H1 (cell line): Measurements from ENCODE around the gene PDCD7. TPM values are rescaled to one million over a fixed set of nuclear protein-coding genes. Genes with fewer than 3 reads are reported as not detected.

Source experiments
- CTCF ChIA-PET: fragments of 300-600 bp; sonication (Branson Sonifier 250); formaldehyde crosslinking; loops from one replicate; lab custom pipeline; 2021; ENCODE audit not compliant: partially characterized antibody; lab: Charles Lee
- POLR2A ChIA-PET: fragments of 300-600 bp; sonication (Branson Sonifier 250); formaldehyde crosslinking; loops from one replicate; lab custom pipeline; 2021; ENCODE audit warnings: inconsistent platforms; ENCODE audit not compliant: partially characterized antibody; lab: Charles Lee
- DNase-seq, 2 experiments: peaks; one replicate each; pipeline versions ENCODE4 v3.0.0 to v3.0.0-alpha.2; 2010 to 2022; ENCODE audit warnings: low spot score in 2 of 2, low read depth in 1 of 2, mixed read lengths in 1 of 2
- FAIRE-seq: peaks from 2 replicates; lab custom pipeline; 2011; peaks lifted over from hg19 to GRCh38; lab: Jason Lieb, UNC
- H2AFZ ChIP-seq: 2 replicates; pipeline ENCODE4 v1.8.1; 2012; ENCODE audit warnings: low read length, inconsistent platforms
- H2AK5ac ChIP-seq: 2 replicates; pipeline ENCODE4 v1.6.1; 2013; ENCODE audit warnings: low read depth, low read length
- H2BK120ac ChIP-seq: replicated peaks from 2 replicates; pipeline ENCODE3; 2013; ENCODE audit warnings: low read depth, low read length, inconsistent platforms
- H2BK12ac ChIP-seq: 2 replicates; pipeline ENCODE4 v1.6.1; 2013; ENCODE audit warnings: low read depth, low read length
- H2BK15ac ChIP-seq: 2 replicates; pipeline ENCODE4 v1.6.1; 2013; ENCODE audit warnings: low read length
- H2BK20ac ChIP-seq: 2 replicates; pipeline ENCODE4 v1.6.1; 2013; ENCODE audit warnings: low read length
- H2BK5ac ChIP-seq: 2 replicates; pipeline ENCODE4 v1.6.1; 2013; ENCODE audit warnings: low read depth, low read length
- H3K14ac ChIP-seq: 2 replicates; pipeline ENCODE4 v1.6.1; 2013; ENCODE audit warnings: inconsistent platforms; ENCODE audit not compliant: insufficient read length
- H3K18ac ChIP-seq: 2 replicates; pipeline ENCODE4 v1.6.1; 2013; ENCODE audit warnings: low read length; ENCODE audit errors: extremely low read depth
- H3K23ac ChIP-seq: 2 replicates; pipeline ENCODE4 v1.6.1; 2013; ENCODE audit warnings: inconsistent platforms; ENCODE audit not compliant: insufficient read length
- H3K23me2 ChIP-seq: 2 replicates; pipeline ENCODE4 v1.6.1; 2013; ENCODE audit warnings: low read depth, low read length
- H3K27ac ChIP-seq: 2 replicates; pipeline ENCODE4 v1.6.1; 2011; ENCODE audit warnings: low read depth, low read length, inconsistent platforms
- H3K27me3 ChIP-seq, 4 experiments: replicated peaks in 1 of 4; 1 replicate in 1 of 4; 2 replicates in 3 of 4; pipeline versions ENCODE4 v1.6.1 to v1.8.1; 2011 to 2013; ENCODE audit warnings: low read length in 3 of 4, mild to moderate bottlenecking in 3 of 4, inconsistent platforms in 2 of 4, mixed read lengths in 2 of 4, moderate library complexity in 1 of 4; ENCODE audit not compliant: control insufficient read depth in 3 of 4, insufficient read depth in 3 of 4; ENCODE audit errors: extremely low read depth in 1 of 4
- H3K36me3 ChIP-seq, 4 experiments: 2 replicates each; pipeline versions ENCODE4 v1.6.1 to v1.8.1; 2011 to 2013; ENCODE audit warnings: mild to moderate bottlenecking in 4 of 4, low read length in 3 of 4, moderate library complexity in 2 of 4, control low read depth in 1 of 4, inconsistent platforms in 1 of 4; ENCODE audit not compliant: insufficient read depth in 4 of 4, control insufficient read depth in 2 of 4
- H3K4ac ChIP-seq: replicated peaks from 2 replicates; pipeline ENCODE3; 2013; ENCODE audit warnings: low read length, low read depth, mixed read lengths, inconsistent platforms; ENCODE audit not compliant: insufficient read length
- H3K4me1 ChIP-seq, 4 experiments: replicated peaks in 1 of 4; 1 replicate in 1 of 4; 2 replicates in 3 of 4; pipeline versions ENCODE4 v1.6.1 to v1.8.1; 2011 to 2013; ENCODE audit warnings: low read length in 3 of 4, inconsistent platforms in 2 of 4, mixed read lengths in 1 of 4; ENCODE audit not compliant: insufficient read depth in 4 of 4, control insufficient read depth in 3 of 4
- H3K4me2 ChIP-seq, 2 experiments: 2 replicates each; pipeline versions ENCODE4 v1.6.1 to v1.8.1; 2011 to 2013; ENCODE audit warnings: low read depth in 2 of 2, low read length in 2 of 2, control low read depth in 1 of 2, inconsistent platforms in 1 of 2, mild to moderate bottlenecking in 1 of 2; ENCODE audit not compliant: insufficient read depth in 1 of 2
- H3K4me3 ChIP-seq, 4 experiments: fragments of 200-600, 300-600 bp in 1 of 4; sonication (generic), shearing (Covaris generic), sonication (Bioruptor Twin) in 1 of 4; 2 replicates each; pipeline versions ENCODE4 v1.5.1 to v1.8.1; 2011 to 2016; ENCODE audit warnings: low read length in 4 of 4, low read depth in 3 of 4, control low read depth in 2 of 4, inconsistent platforms in 2 of 4, mild to moderate bottlenecking in 2 of 4, mixed read lengths in 1 of 4, moderate library complexity in 1 of 4; ENCODE audit not compliant: insufficient read depth in 2 of 4; ENCODE audit errors: extremely low read depth in 1 of 4
- H3K56ac ChIP-seq: replicated peaks from 2 replicates; pipeline ENCODE3; 2013; ENCODE audit warnings: low read depth, mild to moderate bottlenecking, mixed read lengths, low read length, inconsistent platforms; ENCODE audit not compliant: insufficient read length
- H3K79me1 ChIP-seq: 2 replicates; pipeline ENCODE4 v1.6.1; 2013; ENCODE audit warnings: low read depth, low read length, control low read depth
- H3K79me2 ChIP-seq, 2 experiments: 2 replicates each; pipeline versions ENCODE4 v1.6.1 to v1.8.1; 2012 to 2013; ENCODE audit warnings: low read length in 2 of 2, mild to moderate bottlenecking in 2 of 2, inconsistent platforms in 1 of 2; ENCODE audit not compliant: insufficient read depth in 2 of 2, control insufficient read depth in 1 of 2
- H3K9ac ChIP-seq, 4 experiments: replicated peaks in 1 of 4; 1 replicate in 1 of 4; 2 replicates in 3 of 4; pipeline versions ENCODE4 v1.6.1 to v1.8.1; 2011 to 2013; ENCODE audit warnings: low read depth in 3 of 4, low read length in 3 of 4, control low read depth in 2 of 4, mild to moderate bottlenecking in 2 of 4, moderate library complexity in 2 of 4, inconsistent platforms in 1 of 4; ENCODE audit errors: extremely low read depth in 1 of 4
- H3K9me3 ChIP-seq, 2 experiments: 2 replicates each; pipeline versions ENCODE4 v1.6.1 to v1.8.1; 2012 to 2013; ENCODE audit warnings: mild to moderate bottlenecking in 2 of 2, moderate library complexity in 2 of 2, control low read depth in 1 of 2, inconsistent platforms in 1 of 2, low read depth in 1 of 2, low read length in 1 of 2, mixed read lengths in 1 of 2; ENCODE audit not compliant: insufficient read depth in 2 of 2
- H4K20me1 ChIP-seq, 2 experiments: replicated peaks in 1 of 2; 2 replicates each; pipeline versions ENCODE3 to v1.8.1; 2011 to 2013; ENCODE audit warnings: inconsistent platforms in 2 of 2, low read length in 2 of 2, mild to moderate bottlenecking in 1 of 2; ENCODE audit not compliant: insufficient read depth in 2 of 2, control insufficient read depth in 1 of 2
- H4K5ac ChIP-seq: 2 replicates; pipeline ENCODE4 v1.6.1; 2013; ENCODE audit warnings: low read length, low read depth, mixed read lengths, inconsistent platforms; ENCODE audit not compliant: insufficient read length
- H4K8ac ChIP-seq: 2 replicates; pipeline ENCODE4 v1.8.0; 2013; ENCODE audit warnings: mild to moderate bottlenecking, moderate library complexity, low read length, inconsistent platforms; ENCODE audit not compliant: insufficient read depth; ENCODE audit errors: extremely low read depth
- H4K91ac ChIP-seq: replicated peaks from 2 replicates; pipeline ENCODE3; 2013; ENCODE audit warnings: low read length, mixed read lengths, inconsistent platforms; ENCODE audit not compliant: insufficient read length
- CBX5 ChIP-seq: fragments of 300-800, 300-1000 bp; sonication (generic); IDR thresholded peaks from 2 replicates; pipeline ENCODE4 v1.7.1; 2016; ENCODE audit warnings: antibody characterized with exemption, low read length, low read depth
- CTBP2 ChIP-seq: IDR thresholded peaks from 2 replicates; pipeline ENCODE4 v1.7.0; 2011; ENCODE audit warnings: borderline replicate concordance, mild to moderate bottlenecking, moderate library complexity, mixed read lengths, low read length; ENCODE audit not compliant: insufficient read depth, insufficient read length
- GTF2F1 ChIP-seq: IDR thresholded peaks from 2 replicates; pipeline ENCODE4 v1.6.1; 2012; ENCODE audit warnings: low read depth, low read length, improper control_type of control experiment, borderline replicate concordance
- HDAC6 ChIP-seq: IDR thresholded peaks from one replicate; pipeline ENCODE4 v1.7.1; 2012; ENCODE audit warnings: low read depth, mild to moderate bottlenecking, inconsistent platforms, low read length, moderate library complexity
- KDM4A ChIP-seq: IDR thresholded peaks from one replicate; pipeline ENCODE4 v1.7.1; 2012; ENCODE audit warnings: low read depth, mild to moderate bottlenecking, moderate library complexity, low read length, inconsistent platforms; ENCODE audit not compliant: severe bottlenecking
- POLR2AphosphoS5 ChIP-seq: IDR thresholded peaks from 2 replicates; pipeline ENCODE4 v1.6.1; 2011; ENCODE audit warnings: low read depth, low read length
- POU5F1 ChIP-seq: IDR thresholded peaks from 2 replicates; pipeline ENCODE4 v1.6.1; 2011; ENCODE audit warnings: low read depth, mild to moderate bottlenecking, low read length, moderate library complexity
- RBBP5 ChIP-seq: IDR thresholded peaks from 2 replicates; pipeline ENCODE4 v1.7.1; 2012; ENCODE audit warnings: low read depth, mild to moderate bottlenecking, inconsistent platforms, low read length, moderate library complexity, borderline replicate concordance
- SAP30 ChIP-seq: fragments of 300-600 bp; sonication (generic); IDR thresholded peaks from 2 replicates; pipeline ENCODE4 v1.7.1; 2012; ENCODE audit warnings: low read length, moderate library complexity, mild to moderate bottlenecking, inconsistent platforms; ENCODE audit not compliant: insufficient read depth, insufficient replicate concordance
- WGBS, 2 experiments: shearing (Covaris generic) in 1 of 2; methylation state at CpG; one replicate each; pipeline versions ENCODE4 v1.1.6 to v1.1.7; 2013 to 2015; ENCODE audit warnings: low lambda C conversion rate in 2 of 2, mixed read lengths in 2 of 2, inconsistent platforms in 1 of 2, low coverage in 1 of 2, missing lambda C conversion rate in 1 of 2; ENCODE audit not compliant: insufficient replicate concordance in 2 of 2, insufficient coverage in 1 of 2, insufficient read length in 1 of 2; ENCODE audit errors: extremely low coverage in 1 of 2, missing lambda C conversion rate in 1 of 2; 5-methylcytosine and 5-hydroxymethylcytosine counted together
- polyA plus RNA-seq, 7 experiments: library from polyadenylated mRNA; depleted of rRNA in 3 of 7; stranded (reverse) in 5 of 7; unstranded in 2 of 7; fragments of >200 nt in 5 of 7; fragments of 200-250 nt in 2 of 7; gene quantifications; 1 replicate in 5 of 7; 2 replicates in 1 of 7; 4 replicates in 1 of 7; pipeline versions ENCODE4 v1.2.1 to v1.2.3, GENCODE V29; 2011 to 2013; ENCODE audit warnings: missing spikeins in 2 of 7, mixed read lengths in 2 of 7
- total RNA-seq: library from RNA; stranded (reverse); fragmentation: NEBNext Ultra II Directional; extraction: Animal tissue kit (Norgen Biotek cat#: 25700); gene quantifications from 2 replicates; pipeline ENCODE4 v1.2.1, GENCODE V29; 2021

Gene PDCD7
- total and polyA plus RNA-seq, 2 of the 8 experiments (the other 6 are each of a cell fraction or from before 2014, with no cell fraction given), result 11.5 to 25.6 TPM

- no peak overlapping the region for H4K8ac ChIP-seq
- no peak overlapping the region for H3K4me3 ChIP-seq
- no peak for FAIRE-seq
- no peak for TF ChIP-seq SAP30
- TF ChIP-seq RBBP5, result no peak
- TF ChIP-seq CTBP2, result no peak
- TF ChIP-seq POLR2AphosphoS5, result no peak
- TF ChIP-seq POU5F1, result no peak
- TF ChIP-seq KDM4A, result no peak
- no peak for TF ChIP-seq CBX5
- no peak for TF ChIP-seq HDAC6
- no peak for TF ChIP-seq GTF2F1
- TF ChIP-seq, all 59 proteins: peak for 0
- Histone ChIP-seq H3K27me3 (peaks cover 0 to 7% (median 4%) of the 10 kb centered on the region in 4 experiments; a peak in 5 of 7 replicates), H2BK15ac (peak overlapping the region; percentile 20; the same call in 1 of the 2 replicates), H3K4me1 (peaks cover 15 to 32% (median 23%) of the 10 kb centered on the region in 4 experiments), H3K18ac (no peak overlapping the region), H4K5ac (no peak overlapping the region), H3K9ac (no peak overlapping the region), H4K20me1 (no peaks in the 10 kb centered on the region), H3K79me2 (no peaks in the 10 kb centered on the region), H3K4me2 (no peak overlapping the region; a peak in 1 of 4 replicates), H2AK5ac (peak overlapping the region; percentile 54; the same call in 1 of the 2 replicates), H2BK5ac (no peak overlapping the region), H2AFZ (no peak overlapping the region), H3K27ac (no peak overlapping the region), H2BK12ac (peak overlapping the region; percentile 97; the same call in 1 of the 2 replicates), H3K36me3 (no peaks in the 10 kb centered on the region), H3K4ac (peak overlapping the region; percentile 75), H3K23me2 (no peaks in the 10 kb centered on the region; the same call in 1 of the 2 replicates), H3K79me1 (no peaks in the 10 kb centered on the region), H3K23ac (no peak overlapping the region), H2BK120ac (no peak overlapping the region), H4K91ac (no peak overlapping the region), H2BK20ac (0 out of 2 replicates have a peak overlapping the region, but pooled peaks have one; percentile 24), H3K9me3 (no peaks in the 10 kb centered on the region), H3K56ac (no peak overlapping the region), H3K14ac (no peak overlapping the region)
- no peak for DNase-seq
- CTCF ChIA-PET, result interaction anchor here (0.6 to 32.9 kb wide), 9 partner anchors 10 to 353 kb away, joined by 3 to 1213 read pairs (median 43); partner anchors contain the start of genes KBTBD13, RASL12 and SLC51B
- POLR2A ChIA-PET, result interaction anchor here (0.6 to 14.5 kb wide), 7 partner anchors 9 to 186 kb away, joined by 3 to 93 read pairs (median 4); partner anchors contain the start of genes KBTBD13 and RASL12
- WGBS, 2 experiments, result 90% methylated on average over 8 of the region's 8 CpGs; no CpG with 5 or more reads in 1 of the 2 experiments
Observed at GRCh38 chr15:65085207-65085753, 48.3 kb downstream of the PDCD7 start.
